ENCODE results near the gene ZMIZ1.

ZMIZ1 gene

GRCh38 chr10:79070606-79071395, 2.0 kb downstream of the ZMIZ1 start (continued):
- no peak for TF ChIP-seq ZNF785 (tag by site-specific recombination; IDR thresholded peaks at IDR 0.05)
- no peak for TF ChIP-seq GFI1B (tag by site-specific recombination; IDR thresholded peaks at IDR 0.05)
- no peak for TF ChIP-seq ZNF239 (tag by site-specific recombination; IDR thresholded peaks at IDR 0.05)
- no peak for TF ChIP-seq ZBTB49 (tag by site-specific recombination; IDR thresholded peaks at IDR 0.05; ENCODE audit: low read depth)
- no peak for TF ChIP-seq ZNF311 (tag by site-specific recombination; IDR thresholded peaks at IDR 0.05; ENCODE audit: borderline replicate concordance)
- TF ChIP-seq MYNN (tag by site-specific recombination; IDR thresholded peaks at IDR 0.05; ENCODE audit: borderline replicate concordance): no peak
- no peak for TF ChIP-seq ZNF747 (tag by site-specific recombination; IDR thresholded peaks at IDR 0.05)
- peak; percentile 56; the same call in 1 of the 2 replicates for TF ChIP-seq SP7 (tag by site-specific recombination; IDR thresholded peaks at IDR 0.05)
- TF ChIP-seq ZNF473 (tag by site-specific recombination; IDR thresholded peaks at IDR 0.05): no peak
- TF ChIP-seq HIC1 (tag by site-specific recombination; IDR thresholded peaks at IDR 0.05): peak; percentile 65; the same call in 1 of the 2 replicates
- no peak for TF ChIP-seq BCL6B (tag by site-specific recombination; IDR thresholded peaks at IDR 0.05)
- 0 out of 2 replicates have a peak, but pooled peaks have one; percentile 35 for TF ChIP-seq ZNF18 (tag by site-specific recombination; IDR thresholded peaks at IDR 0.05)
- no peak for TF ChIP-seq ZNF416 (tag by site-specific recombination; IDR thresholded peaks at IDR 0.05)
- no peak for TF ChIP-seq ZNF510 (tag by site-specific recombination; IDR thresholded peaks at IDR 0.05; ENCODE audit: insufficient replicate concordance)
- TF ChIP-seq ZNF654 (tag by site-specific recombination; IDR thresholded peaks at IDR 0.05; ENCODE audit: low read depth): no peak
- no peak for TF ChIP-seq ZFP3 (tag by site-specific recombination; IDR thresholded peaks at IDR 0.05; ENCODE audit: low read depth)
- TF ChIP-seq ZNF184 (tag by site-specific recombination; IDR thresholded peaks at IDR 0.05): no peak
- TF ChIP-seq ZNF391 (tag by site-specific recombination; IDR thresholded peaks at IDR 0.05; ENCODE audit: borderline replicate concordance, low read depth): no peak
- TF ChIP-seq ZNF48 (tag by site-specific recombination; IDR thresholded peaks at IDR 0.05): no peak
- TF ChIP-seq ZNF335 (tag by site-specific recombination; conservative IDR thresholded peaks at IDR 0.05): peak; percentile 63
- no peak for TF ChIP-seq ZSCAN30 (tag by site-specific recombination; IDR thresholded peaks at IDR 0.05)
- TF ChIP-seq ZNF350 (tag by site-specific recombination; IDR thresholded peaks at IDR 0.05): no peak
- TF ChIP-seq, protein P1, sequence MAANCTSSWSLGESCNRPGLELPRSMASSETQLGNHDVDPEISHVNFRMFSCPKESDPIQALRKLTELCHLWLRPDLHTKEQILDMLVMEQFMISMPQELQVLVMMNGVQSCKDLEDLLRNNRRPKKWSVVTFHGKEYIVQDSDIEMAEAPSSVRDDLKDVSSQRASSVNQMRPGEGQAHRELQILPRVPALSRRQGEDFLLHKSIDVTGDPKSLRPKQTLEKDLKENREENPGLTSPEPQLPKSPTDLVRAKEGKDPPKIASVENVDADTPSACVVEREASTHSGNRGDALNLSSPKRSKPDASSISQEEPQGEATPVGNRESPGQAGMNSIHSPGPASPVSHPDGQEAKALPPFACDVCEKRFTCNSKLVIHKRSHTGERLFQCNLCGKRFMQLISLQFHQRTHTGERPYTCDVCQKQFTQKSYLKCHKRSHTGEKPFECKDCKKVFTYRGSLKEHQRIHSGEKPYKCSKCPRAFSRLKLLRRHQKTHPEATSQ (tag by site-specific recombination; IDR thresholded peaks at IDR 0.05): no peak
- TF ChIP-seq, protein P2, sequence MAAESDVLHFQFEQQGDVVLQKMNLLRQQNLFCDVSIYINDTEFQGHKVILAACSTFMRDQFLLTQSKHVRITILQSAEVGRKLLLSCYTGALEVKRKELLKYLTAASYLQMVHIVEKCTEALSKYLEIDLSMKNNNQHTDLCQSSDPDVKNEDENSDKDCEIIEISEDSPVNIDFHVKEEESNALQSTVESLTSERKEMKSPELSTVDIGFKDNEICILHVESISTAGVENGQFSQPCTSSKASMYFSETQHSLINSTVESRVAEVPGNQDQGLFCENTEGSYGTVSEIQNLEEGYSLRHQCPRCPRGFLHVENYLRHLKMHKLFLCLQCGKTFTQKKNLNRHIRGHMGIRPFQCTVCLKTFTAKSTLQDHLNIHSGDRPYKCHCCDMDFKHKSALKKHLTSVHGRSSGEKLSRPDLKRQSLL (tag by site-specific recombination; IDR thresholded peaks at IDR 0.05): no peak
- no peak for TF ChIP-seq ZNF555 (tag by site-specific recombination; conservative IDR thresholded peaks at IDR 0.05)
- TF ChIP-seq ZNF670 (tag by site-specific recombination; IDR thresholded peaks at IDR 0.05; ENCODE audit: low read depth): no peak
- no peak for TF ChIP-seq ZNF837 (tag by site-specific recombination; IDR thresholded peaks at IDR 0.05)
- TF ChIP-seq ZNF248 (tag by site-specific recombination; IDR thresholded peaks at IDR 0.05): no peak
- TF ChIP-seq ZNF792 (tag by site-specific recombination; IDR thresholded peaks at IDR 0.05): no peak
- no peak for TF ChIP-seq ZNF580 (tag by site-specific recombination; IDR thresholded peaks at IDR 0.05)

Data from HEK293 (cell line).